HEK293T (cell line): ENCODE measurements around the gene TRPV4.

Experiments used
- CTCF ChIA-PET: fragments of 350-600 bp; formaldehyde crosslinking; extraction: SDS; loops from one replicate; lab custom pipeline; 2021; ENCODE audit warnings: antibody characterized with exemption, inconsistent platforms; lab: Yijun Ruan, JAX
- POLR2A ChIA-PET: fragments of 350-600 bp; formaldehyde crosslinking; extraction: SDS; loops from one replicate; lab custom pipeline; 2020; ENCODE audit warnings: antibody characterized with exemption, inconsistent platforms; lab: Yijun Ruan, JAX
- DNase-seq: peaks from one replicate; pipeline ENCODE4 v3.0.0; 2012; ENCODE audit warnings: mixed read lengths; ENCODE audit errors: extremely low spot score
- ARNT ChIP-seq: fragments of 450-650 bp; IDR thresholded peaks from 2 replicates; pipeline ENCODE4 v1.6.1; 2017; ENCODE audit warnings: mild to moderate bottlenecking
- BHLHE40 ChIP-seq: fragments of 450-650 bp; IDR thresholded peaks from 2 replicates; pipeline ENCODE4 v1.6.1; 2016; ENCODE audit warnings: mild to moderate bottlenecking, moderate library complexity, borderline replicate concordance
- CTBP1 ChIP-seq: fragments of 450-650 bp; IDR thresholded peaks from 2 replicates; pipeline ENCODE4 v1.6.1; 2016; ENCODE audit warnings: borderline replicate concordance
- ELF4 ChIP-seq: fragments of 450-650 bp; IDR thresholded peaks from 2 replicates; pipeline ENCODE4 v1.6.1; 2017; ENCODE audit warnings: antibody characterized with exemption
- FOXA1 ChIP-seq: fragments of 450-650 bp; IDR thresholded peaks from 2 replicates; pipeline ENCODE4 v1.6.1; 2016; ENCODE audit warnings: mild to moderate bottlenecking
- FOXK2 ChIP-seq: fragments of 450-650 bp; IDR thresholded peaks from 2 replicates; pipeline ENCODE4 v1.6.1; 2016; ENCODE audit warnings: mild to moderate bottlenecking
- FOXM1 ChIP-seq: fragments of 450-650 bp; IDR thresholded peaks from 2 replicates; pipeline ENCODE4 v1.6.1; 2017; ENCODE audit warnings: mild to moderate bottlenecking, borderline replicate concordance
- HDGF ChIP-seq: fragments of 450-650 bp; IDR thresholded peaks from 2 replicates; pipeline ENCODE4 v1.6.1; 2017; ENCODE audit warnings: antibody characterized with exemption, borderline replicate concordance
- L3MBTL2 ChIP-seq: fragments of 450-650 bp; conservative IDR thresholded peaks from 2 replicates; pipeline ENCODE4 v1.6.1; 2016; ENCODE audit warnings: mild to moderate bottlenecking
- LEF1 ChIP-seq: fragments of 450-650 bp; IDR thresholded peaks from 2 replicates; pipeline ENCODE4 v1.6.1; 2017; ENCODE audit warnings: mild to moderate bottlenecking, borderline replicate concordance
- NFRKB ChIP-seq: fragments of 450-650 bp; IDR thresholded peaks from 2 replicates; pipeline ENCODE4 v1.6.1; 2016; ENCODE audit warnings: mild to moderate bottlenecking, moderate library complexity
- SP1 ChIP-seq: fragments of 450-650 bp; IDR thresholded peaks from 2 replicates; pipeline ENCODE4 v1.6.1; 2017
- SUZ12 ChIP-seq: fragments of 450-650 bp; IDR thresholded peaks from 2 replicates; pipeline ENCODE4 v1.6.1; 2016; ENCODE audit warnings: mild to moderate bottlenecking
- TARDBP ChIP-seq: fragments of 450-650 bp; IDR thresholded peaks from 2 replicates; pipeline ENCODE4 v1.6.1; 2016
- ZNF384 ChIP-seq: fragments of 450-650 bp; IDR thresholded peaks from 2 replicates; pipeline ENCODE4 v1.6.1; 2016
- TF ChIP-seq, protein P1 (sequence below): fragments of 450-650 bp; IDR thresholded peaks from 2 replicates; pipeline ENCODE4 v1.6.1; 2016

Gene TRPV4

DNA sequence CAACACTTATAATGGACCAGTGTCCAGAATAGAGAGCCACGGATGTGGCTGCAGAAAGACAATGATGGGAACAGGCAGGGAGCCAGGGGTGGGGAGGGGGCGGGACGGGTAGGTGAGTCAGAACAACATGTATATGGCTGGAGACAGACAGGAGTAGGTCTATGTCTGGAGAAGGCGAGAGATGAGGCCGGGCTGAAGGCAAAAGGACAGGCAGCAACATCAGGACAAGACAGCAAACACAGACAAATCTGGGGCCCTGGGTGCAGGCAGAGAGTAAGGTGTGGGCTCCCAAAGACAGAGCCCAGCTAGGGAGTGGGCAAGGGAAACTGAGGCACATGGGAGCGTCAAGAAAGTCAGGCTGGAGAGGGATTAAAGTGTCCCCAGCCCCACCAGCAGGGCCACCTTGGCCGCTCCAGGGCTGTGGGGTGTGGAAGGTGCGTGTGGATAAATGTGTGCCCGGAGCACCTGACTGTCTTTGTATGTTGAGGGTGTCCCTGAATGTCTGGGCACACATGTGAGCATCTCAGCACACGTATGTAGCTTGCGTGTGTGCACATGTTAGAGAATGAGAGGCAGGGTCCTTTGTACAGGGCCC lies 75.4 kb downstream of the TRPV4 start:
- ChIA-PET POLR2A (no interaction called here), CTCF (no interaction called here)
- TF ChIP-seq LEF1 (no peak), ARNT (no peak), ELF4 (no peak), CTBP1 (no peak), L3MBTL2 (no peak), ZNF384 (no peak), TARDBP (no peak), FOXA1 (no peak), BHLHE40 (no peak), FOXK2 (no peak)
- no peak for DNase-seq

DNA sequence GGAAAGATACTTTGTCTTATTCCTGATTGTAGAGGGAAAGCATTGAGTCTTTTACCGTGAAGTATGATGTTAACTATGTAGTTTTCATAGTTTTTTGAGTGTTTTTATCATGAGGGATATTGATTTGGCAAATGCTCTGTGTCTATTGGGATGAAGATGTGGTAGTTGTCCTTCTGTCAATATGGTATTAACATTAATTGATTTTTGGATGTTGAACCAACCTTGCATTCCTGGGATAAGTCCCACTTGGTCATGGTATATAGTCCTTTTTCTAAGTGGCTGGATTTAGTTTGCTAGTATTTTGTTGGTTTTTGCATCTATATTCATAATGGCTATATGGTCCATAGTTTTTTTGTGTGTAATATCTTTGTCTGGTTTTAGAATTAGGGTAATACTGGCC lies 76.7 kb downstream of the TRPV4 start:
- no peak for TF ChIP-seq SUZ12
- TF ChIP-seq L3MBTL2 = no peak
- no peak for TF ChIP-seq FOXA1
- no peak for TF ChIP-seq ARNT
- TF ChIP-seq SP1 = no peak
- TF ChIP-seq CTBP1 = no peak
- no peak for TF ChIP-seq BHLHE40
- TF ChIP-seq ZNF384 = no peak
- no peak for TF ChIP-seq ELF4
- no peak for DNase-seq
- ChIA-PET CTCF (no interaction called here), POLR2A (no interaction called here)

DNA sequence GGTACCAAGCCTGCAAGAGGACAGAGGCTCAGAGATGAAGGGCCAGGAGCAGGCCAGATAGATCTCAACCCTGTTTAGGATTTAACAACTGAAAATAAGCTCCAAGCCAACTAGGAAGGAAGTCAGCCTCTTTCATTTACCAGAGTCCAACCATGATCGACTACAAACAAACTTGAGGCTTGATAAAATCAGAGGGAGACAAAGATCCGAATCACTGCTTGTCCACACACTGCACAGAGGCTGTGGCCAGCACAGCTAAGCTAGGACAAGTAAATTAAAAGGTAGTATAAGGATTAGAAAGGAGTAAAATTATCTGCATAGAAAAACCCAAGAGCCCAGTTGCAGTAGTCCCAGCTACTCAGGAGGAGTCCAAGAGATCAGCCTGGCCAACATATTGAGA lies 79.2 kb downstream of the TRPV4 start:
- no peak for TF ChIP-seq SUZ12
- POLR2A ChIA-PET = no interaction called here
- DNase-seq = no peak
- CTCF ChIA-PET = interaction anchor here (0.5 to 1.0 kb wide), 2 partner anchors 20 to 71 kb away, joined by 4 to 6 read pairs; no protein-coding TSS in a partner anchor

DNA sequence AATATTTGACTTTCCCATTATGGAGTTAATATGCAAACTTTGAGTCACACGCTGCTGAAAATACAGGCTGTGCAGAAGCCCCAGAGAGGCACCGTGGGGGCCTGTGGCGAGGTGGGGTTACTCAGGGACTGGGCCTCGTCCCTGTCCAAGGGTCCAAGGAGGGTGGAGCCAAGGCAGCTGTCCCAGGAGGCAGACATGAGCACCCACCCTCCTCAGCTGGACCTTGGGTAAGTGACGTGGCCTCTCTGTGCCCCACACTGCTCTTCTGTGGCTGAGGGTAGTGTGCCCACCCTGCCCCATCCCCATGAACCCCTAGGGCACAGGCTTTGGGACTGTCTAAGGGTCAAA lies 80.2 kb downstream of the TRPV4 start:
- POLR2A ChIA-PET = no interaction called here
- no peak for DNase-seq
- CTCF ChIA-PET = no interaction called here
- TF ChIP-seq SP1 (no peak), ZNF384 (no peak), FOXM1 (no peak), FOXK2 (no peak)
- TF ChIP-seq, protein P1, sequence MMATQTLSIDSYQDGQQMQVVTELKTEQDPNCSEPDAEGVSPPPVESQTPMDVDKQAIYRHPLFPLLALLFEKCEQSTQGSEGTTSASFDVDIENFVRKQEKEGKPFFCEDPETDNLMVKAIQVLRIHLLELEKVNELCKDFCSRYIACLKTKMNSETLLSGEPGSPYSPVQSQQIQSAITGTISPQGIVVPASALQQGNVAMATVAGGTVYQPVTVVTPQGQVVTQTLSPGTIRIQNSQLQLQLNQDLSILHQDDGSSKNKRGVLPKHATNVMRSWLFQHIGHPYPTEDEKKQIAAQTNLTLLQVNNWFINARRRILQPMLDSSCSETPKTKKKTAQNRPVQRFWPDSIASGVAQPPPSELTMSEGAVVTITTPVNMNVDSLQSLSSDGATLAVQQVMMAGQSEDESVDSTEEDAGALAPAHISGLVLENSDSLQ = no peak

DNA sequence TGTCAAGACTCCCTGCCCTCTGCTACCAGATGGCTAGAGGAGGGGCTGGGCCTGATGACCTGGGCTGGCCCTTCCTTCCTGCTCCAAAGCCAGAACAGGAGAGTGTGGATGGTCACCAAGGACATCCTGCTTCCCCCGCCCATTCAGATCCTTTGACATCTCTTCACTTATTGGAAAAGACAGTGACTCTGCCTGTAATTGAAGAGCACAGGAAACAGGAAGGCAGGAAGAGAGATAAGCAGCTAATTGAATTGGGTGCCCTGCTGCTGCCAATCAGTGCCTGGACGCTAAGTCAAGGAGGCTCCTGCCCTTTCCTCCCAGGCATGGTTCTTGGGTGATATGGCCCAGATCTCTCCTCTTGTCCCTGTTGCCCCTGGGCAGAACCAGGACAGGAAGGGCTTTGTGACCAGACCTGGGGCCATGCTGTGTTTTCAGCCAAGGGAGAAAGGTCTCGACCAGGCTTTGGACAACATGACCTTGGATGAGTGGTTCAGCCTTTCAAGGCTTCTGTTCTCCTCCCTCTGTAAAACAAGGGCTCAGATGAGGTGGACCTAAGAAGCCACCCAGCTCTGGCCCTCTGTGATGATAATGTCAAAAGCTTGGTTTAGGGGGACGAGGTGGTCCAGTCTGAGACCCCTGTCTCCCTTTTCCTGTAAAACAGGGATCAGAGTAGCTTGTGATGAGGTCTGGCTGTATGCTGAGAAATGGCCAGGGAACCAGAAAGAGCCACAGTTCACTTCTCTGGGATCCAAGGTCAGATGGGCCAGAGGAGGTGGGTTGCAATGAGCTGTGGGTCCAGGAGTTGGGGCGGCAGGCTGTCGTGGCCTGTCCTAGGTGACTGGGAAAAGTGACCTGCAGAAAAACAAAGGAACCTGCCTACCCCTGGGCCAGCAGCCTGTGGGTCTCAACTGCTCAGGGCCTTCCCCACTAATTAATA lies 80.8 kb downstream of the TRPV4 start:
- CTCF ChIA-PET = no interaction called here
- TF ChIP-seq TARDBP (no peak), BHLHE40 (no peak), NFRKB (no peak), ARNT (no peak), ZNF384 (no peak), ELF4 (no peak), LEF1 (no peak), SUZ12 (no peak), FOXA1 (no peak), HDGF (no peak), FOXK2 (no peak), SP1 (no peak), L3MBTL2 (no peak), FOXM1 (no peak)
- TF ChIP-seq, protein P1 = no peak
- POLR2A ChIA-PET = no interaction called here
- DNase-seq = no peak

DNA sequence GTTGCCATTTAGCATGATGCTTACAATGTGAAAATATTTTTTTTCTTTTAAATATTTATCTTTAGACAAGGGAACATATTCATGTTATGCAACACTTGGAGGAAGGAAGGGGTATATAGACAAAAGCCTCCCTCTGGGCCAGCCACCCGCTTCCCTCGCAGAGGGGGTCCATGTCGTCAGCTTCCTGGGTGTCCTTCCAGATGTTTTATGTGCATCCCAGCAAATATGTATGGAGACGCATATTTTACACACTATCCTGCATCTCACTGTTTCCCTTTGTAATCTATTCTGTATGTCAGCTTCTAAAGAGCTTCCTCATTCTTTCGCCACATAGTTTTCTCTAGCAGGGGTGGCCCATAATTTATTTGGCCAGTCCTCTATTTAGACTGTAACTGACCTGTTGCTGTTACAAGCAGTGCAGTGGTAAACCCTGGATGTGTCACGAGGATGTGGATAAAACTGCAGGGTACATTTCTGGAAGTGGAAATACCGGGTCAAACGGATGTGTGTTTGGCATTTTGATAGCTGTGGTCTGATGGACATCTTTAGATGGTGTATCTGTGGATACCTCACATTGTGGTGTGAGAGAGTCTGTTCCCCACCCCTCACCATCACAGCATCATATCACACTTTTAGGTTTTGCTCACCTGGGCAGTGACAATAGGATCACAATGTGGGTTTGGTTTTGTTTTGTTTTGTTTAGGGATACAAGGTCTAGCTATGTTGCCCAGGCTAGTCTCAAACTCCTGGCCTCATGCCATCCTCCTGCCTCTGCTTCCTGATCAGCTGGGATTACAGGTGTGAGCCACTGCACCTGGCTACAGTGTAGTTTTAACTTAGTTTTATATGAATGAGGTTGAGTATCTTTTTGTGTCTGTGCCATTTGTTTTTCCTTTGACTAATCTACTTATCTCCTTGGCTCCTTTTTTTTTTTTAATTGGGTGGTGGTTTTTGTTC lies 87.9 kb downstream of the TRPV4 start:
- ChIA-PET POLR2A (no interaction called here), CTCF (no interaction called here)
- TF ChIP-seq TARDBP (no peak), ARNT (no peak), LEF1 (no peak), FOXK2 (no peak), CTBP1 (no peak), HDGF (no peak), BHLHE40 (no peak), SUZ12 (no peak), FOXA1 (no peak), ELF4 (no peak), FOXM1 (no peak), NFRKB (no peak)
- DNase-seq = no peak
